Sigmoid colon (tissue), 7 donors: ENCODE results near the gene TRIM47. TPM values are rescaled to one million over a fixed set of nuclear protein-coding genes. Genes with fewer than 3 reads are reported as not detected.
A peak's percentile ranks its signal among the peaks of the same experiment; 100 is the strongest.

ENCODE experiments used
- DNase-seq: peaks from one replicate; pipeline ENCODE4 v3.0.0-alpha.2; 2019
- H3K27ac ChIP-seq, 4 donors: fragments of 200-600 bp; sonication (generic); one replicate each; pipeline ENCODE4 v1.5.1; 2016 to 2019; ENCODE audit warnings: mild to moderate bottlenecking in 1 of 4
- H3K27me3 ChIP-seq, 3 donors: fragments of 200-600 bp; sonication (generic); one replicate each; pipeline ENCODE4 v1.5.1; 2019; ENCODE audit warnings: mild to moderate bottlenecking in 1 of 3
- H3K36me3 ChIP-seq, 4 donors: fragments of 200-600 bp; sonication (generic); one replicate each; pipeline ENCODE4 v1.5.1; 2016 to 2019
- H3K4me1 ChIP-seq, 4 donors: fragments of 200-600 bp; sonication (generic); one replicate each; pipeline ENCODE4 v1.5.1; 2017 to 2019
- H3K4me3 ChIP-seq, 4 donors: fragments of 200-600 bp; sonication (generic); one replicate each; pipeline ENCODE4 v1.5.1; 2017 to 2019; ENCODE audit warnings: mild to moderate bottlenecking in 2 of 4, moderate library complexity in 1 of 4
- H3K9me3 ChIP-seq, 4 donors: fragments of 200-600 bp in 3 of 4; sonication (generic) in 3 of 4; one replicate each; pipeline versions ENCODE4 v1.5.1 to v1.6.1; 2013 to 2019
- EP300 ChIP-seq, 4 donors: sonication (generic); formaldehyde crosslinking; IDR thresholded peaks; one replicate each; pipeline ENCODE4 v1.6.1; 2017; ENCODE audit warnings: antibody characterized with exemption in 4 of 4
- POLR2A ChIP-seq, 2 donors: fragments of 450-650 bp; IDR thresholded peaks; one replicate each; pipeline ENCODE4 v1.6.1; 2016; ENCODE audit warnings: antibody characterized with exemption in 2 of 2, mild to moderate bottlenecking in 2 of 2, moderate library complexity in 2 of 2
- POLR2AphosphoS5 ChIP-seq, 4 donors: sonication (generic); formaldehyde crosslinking; IDR thresholded peaks; one replicate each; pipeline ENCODE4 v1.6.1; 2017; ENCODE audit warnings: antibody characterized with exemption in 4 of 4
- WGBS, 2 donors: extraction: QIAGEN DNeasy Blood & Tissue Kit; methylation state at CpG; one replicate each; pipeline ENCODE4 v1.1.7; 2013; 5-methylcytosine and 5-hydroxymethylcytosine counted together
- intact Hi-C: fragments of 100-400 bp; cut with DNase I; formaldehyde crosslinking; loops from one replicate; pipeline ENCODE4 v1.15.1; 2023
- polyA plus RNA-seq, 3 donors: library from polyadenylated mRNA; stranded (reverse); fragments of 200-250 nt; gene quantifications; one replicate each; pipeline ENCODE4 v1.2.3, GENCODE V29; 2013
- total RNA-seq, 4 donors: library from RNA; depleted of rRNA; stranded (reverse); fragments of >200 nt; gene quantifications; one replicate each; pipeline ENCODE4 v1.1.0, GENCODE V29; 2016
- TF ChIP-seq, protein P1 (sequence below), 4 experiments: fragments of 450-650 bp in 3 of 4; fragments of 200-600 bp in 1 of 4; IDR thresholded peaks; one replicate each; pipeline ENCODE4 v1.5.1; 2016 to 2019; ENCODE audit warnings: antibody characterized with exemption in 4 of 4, mild to moderate bottlenecking in 3 of 4, moderate library complexity in 2 of 4
- donor health status: healthy with polysubstance abuse.
- donor health status: Bipolar disorder and iron deficiency.
- donor health status: healthy.

Gene TRIM47
- total and polyA plus RNA-seq, 7 donors = 27.8 to 41.0 (median 39.0) TPM

DNA sequence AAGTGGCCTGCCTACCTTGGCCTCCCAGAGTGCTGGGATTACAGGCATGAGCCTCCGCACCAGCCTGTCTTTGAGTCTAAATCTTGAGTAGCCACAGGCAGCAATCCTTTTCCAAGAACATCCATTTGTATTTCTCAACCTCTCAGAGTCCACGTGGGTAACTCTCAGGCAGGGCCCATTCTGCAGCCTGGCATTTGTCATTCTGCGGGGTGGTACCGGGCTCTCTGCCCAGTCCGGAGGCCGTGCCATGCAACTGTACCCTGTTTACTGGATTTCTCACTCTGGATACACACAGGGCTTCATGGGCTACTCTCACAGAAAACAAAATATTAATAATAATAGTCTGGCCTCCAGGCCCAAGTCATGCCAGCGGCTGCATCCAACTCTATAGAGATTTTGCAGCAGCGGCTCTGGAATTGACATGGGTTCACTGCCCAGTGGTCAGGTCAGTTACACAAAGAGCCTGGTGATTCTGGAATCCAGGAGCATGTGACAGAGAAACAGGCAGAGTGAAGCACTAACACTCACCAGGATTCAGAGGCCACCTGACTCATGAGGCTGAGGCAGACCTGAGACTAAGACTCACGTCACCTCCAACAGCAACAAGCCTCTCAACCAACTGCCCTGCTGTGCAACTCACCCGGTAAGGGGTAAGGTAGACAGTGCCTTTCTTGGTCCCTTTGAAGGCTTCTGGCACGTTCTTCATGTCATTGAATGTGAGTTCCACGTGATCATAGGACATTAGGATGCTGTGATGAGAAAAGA lies 27.3 kb downstream of the TRIM47 start:
- Histone ChIP-seq H3K27ac (peak overlapping the region in 3 of 4 donors; percentile 98 to 100 (median 99)), H3K27me3 (no peaks in the 10 kb centered on the region), H3K4me3 (no peak overlapping the region), H3K9me3 (no peaks in the 10 kb centered on the region), H3K36me3 (peaks cover 46 to 65% (median 51%) of the 10 kb centered on the region in 4 donors), H3K4me1 (peaks cover 0 to 75% (median 60%) of the 10 kb centered on the region in 4 donors)
- intact Hi-C loops = no loop called here
- 95% methylated on average over 12 of the region's 12 CpGs for WGBS, 2 donors
- DNase-seq = peak; percentile 89
- TF ChIP-seq POLR2AphosphoS5 (IDR thresholded peaks at IDR 0.05) = peak; percentile 34 to 71 (median 44)
- no peak for TF ChIP-seq POLR2A (IDR thresholded peaks at IDR 0.05)
- TF ChIP-seq, protein P1, sequence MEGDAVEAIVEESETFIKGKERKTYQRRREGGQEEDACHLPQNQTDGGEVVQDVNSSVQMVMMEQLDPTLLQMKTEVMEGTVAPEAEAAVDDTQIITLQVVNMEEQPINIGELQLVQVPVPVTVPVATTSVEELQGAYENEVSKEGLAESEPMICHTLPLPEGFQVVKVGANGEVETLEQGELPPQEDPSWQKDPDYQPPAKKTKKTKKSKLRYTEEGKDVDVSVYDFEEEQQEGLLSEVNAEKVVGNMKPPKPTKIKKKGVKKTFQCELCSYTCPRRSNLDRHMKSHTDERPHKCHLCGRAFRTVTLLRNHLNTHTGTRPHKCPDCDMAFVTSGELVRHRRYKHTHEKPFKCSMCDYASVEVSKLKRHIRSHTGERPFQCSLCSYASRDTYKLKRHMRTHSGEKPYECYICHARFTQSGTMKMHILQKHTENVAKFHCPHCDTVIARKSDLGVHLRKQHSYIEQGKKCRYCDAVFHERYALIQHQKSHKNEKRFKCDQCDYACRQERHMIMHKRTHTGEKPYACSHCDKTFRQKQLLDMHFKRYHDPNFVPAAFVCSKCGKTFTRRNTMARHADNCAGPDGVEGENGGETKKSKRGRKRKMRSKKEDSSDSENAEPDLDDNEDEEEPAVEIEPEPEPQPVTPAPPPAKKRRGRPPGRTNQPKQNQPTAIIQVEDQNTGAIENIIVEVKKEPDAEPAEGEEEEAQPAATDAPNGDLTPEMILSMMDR (IDR thresholded peaks at IDR 0.05) = no peak
- TF ChIP-seq EP300 (IDR thresholded peaks at IDR 0.05) = peak in 3 of 4 donors; percentile 26 to 67 (median 56)

DNA sequence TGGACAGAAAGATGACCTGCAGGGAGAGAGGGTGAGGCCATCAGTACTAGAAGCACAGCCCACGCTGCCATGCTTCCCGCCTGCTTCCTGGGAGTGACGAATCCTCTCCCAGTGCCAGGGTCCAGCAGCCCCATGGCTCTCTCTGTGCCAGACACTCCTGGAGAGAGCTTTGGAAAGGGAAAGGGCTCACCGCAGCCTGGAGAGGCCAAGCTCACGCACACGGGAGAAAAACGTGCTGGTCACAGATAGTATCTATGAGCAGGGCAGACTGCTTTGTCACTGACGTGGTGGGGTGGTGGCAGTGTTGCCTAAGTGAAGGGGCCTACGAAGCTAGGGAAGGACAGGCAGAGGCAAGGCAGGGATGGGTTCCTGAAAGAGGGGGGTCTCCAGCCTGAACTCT lies 28.7 kb downstream of the TRIM47 start:
- peaks cover 0 to 88% (median 72%) of the 10 kb centered on the region in 4 donors for H3K4me1 ChIP-seq
- H3K27ac ChIP-seq = peak overlapping the region; percentile 34 to 100 (median 74)
- intact Hi-C loops = no loop called here
- 91 to 93% methylated on average over 9 of the region's 9 CpGs for WGBS, 2 donors
- TF ChIP-seq EP300 (IDR thresholded peaks at IDR 0.05) (no peak), POLR2AphosphoS5 (IDR thresholded peaks at IDR 0.05) (peak in 1 of 4 donors; percentile 13)
- H3K9me3 ChIP-seq = no peaks in the 10 kb centered on the region
- H3K36me3 ChIP-seq = peaks cover 48 to 73% (median 55%) of the 10 kb centered on the region in 4 donors
- no peaks in the 10 kb centered on the region for H3K27me3 ChIP-seq
- H3K4me3 ChIP-seq = no peak overlapping the region
- DNase-seq = no peak

DNA sequence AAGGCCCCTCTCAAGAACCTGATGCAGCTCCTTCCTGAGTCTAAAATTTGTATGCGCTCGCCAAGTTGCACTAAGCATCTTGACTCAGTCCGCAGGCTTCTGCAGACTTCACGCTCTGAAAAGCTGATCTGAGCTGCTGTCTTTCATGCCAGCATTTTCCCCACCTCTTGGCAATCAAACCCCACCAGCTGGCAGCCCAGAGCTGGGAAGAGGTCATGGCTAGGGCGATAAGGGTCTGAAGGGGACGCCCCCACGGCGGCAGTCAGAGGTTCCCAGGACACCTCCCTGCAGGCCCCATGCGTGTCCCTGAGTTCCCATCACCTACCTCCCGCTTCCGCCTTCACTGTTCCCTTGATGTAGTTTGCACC lies 29.1 kb downstream of the TRIM47 start:
- Histone ChIP-seq H3K27ac (peak overlapping the region; percentile 34 to 100 (median 74)), H3K4me1 (peaks cover 0 to 88% (median 73%) of the 10 kb centered on the region in 4 donors)

DNA sequence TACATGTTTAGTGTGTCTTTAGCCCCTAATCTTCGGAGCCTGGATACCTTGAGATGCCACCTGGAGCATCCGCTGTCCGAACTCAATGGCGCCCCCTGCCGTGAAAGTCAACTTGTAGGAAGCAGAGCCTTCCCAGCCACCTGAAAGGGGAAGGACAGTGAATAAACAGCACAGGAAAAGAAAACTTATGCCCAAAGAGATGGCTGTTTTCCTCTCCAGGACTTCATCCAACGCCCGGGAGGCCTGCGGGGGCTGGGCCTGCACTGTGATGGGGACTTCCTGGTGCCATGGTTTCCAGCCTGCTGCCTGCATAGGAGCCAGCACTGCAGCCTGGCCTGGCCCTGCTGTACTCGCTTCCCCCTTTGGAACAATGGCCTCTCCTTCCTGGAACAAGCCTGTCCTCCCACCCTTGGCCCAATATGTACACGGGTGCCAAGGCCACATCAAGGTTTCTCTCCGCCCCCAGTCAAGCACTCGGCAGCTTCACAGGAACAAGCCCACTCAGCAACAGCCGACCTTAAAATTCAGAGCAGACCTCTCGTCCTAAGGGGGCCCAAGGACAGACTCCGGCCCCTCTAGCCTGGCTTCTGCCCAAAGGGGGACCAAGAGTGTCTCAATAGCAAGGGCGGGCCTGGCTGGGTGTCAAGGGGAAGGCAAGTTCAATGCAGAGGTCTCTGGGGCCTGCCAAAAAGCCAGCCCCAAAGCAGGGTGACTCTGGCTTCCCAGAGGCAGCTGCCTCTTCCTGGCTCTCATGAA lies 29.7 kb downstream of the TRIM47 start:
- Histone ChIP-seq H3K27ac (peak overlapping the region; percentile 34 to 100 (median 74)), H3K36me3 (peaks cover 48 to 73% (median 55%) of the 10 kb centered on the region in 4 donors), H3K4me3 (no peak overlapping the region), H3K9me3 (no peaks in the 10 kb centered on the region), H3K4me1 (peaks cover 0 to 82% (median 68%) of the 10 kb centered on the region in 4 donors), H3K27me3 (no peaks in the 10 kb centered on the region)
- DNase-seq = peak; percentile 82
- intact Hi-C loops = no loop called here
- WGBS, 2 donors = 47 to 52% methylated on average over 16 of the region's 16 CpGs
- peak in 2 of 4 donors; percentile 12 to 29 for TF ChIP-seq POLR2AphosphoS5 (IDR thresholded peaks at IDR 0.05)
- no peak for TF ChIP-seq POLR2A (IDR thresholded peaks at IDR 0.05)
- TF ChIP-seq, protein P1 (IDR thresholded peaks at IDR 0.05) = peak; percentile 29 to 57 (median 55)
- TF ChIP-seq EP300 (IDR thresholded peaks at IDR 0.05) = no peak

More for the DNA sequence above, 29.1 kb downstream of the TRIM47 start:
- DNase-seq = no peak
- intact Hi-C loops = no loop called here
- Histone ChIP-seq H3K4me3 (no peak overlapping the region), H3K36me3 (peaks cover 48 to 73% (median 55%) of the 10 kb centered on the region in 4 donors), H3K27me3 (no peaks in the 10 kb centered on the region), H3K9me3 (no peaks in the 10 kb centered on the region)
- 92 to 96% methylated on average over 11 of the region's 11 CpGs for WGBS, 2 donors
- TF ChIP-seq POLR2AphosphoS5 (IDR thresholded peaks at IDR 0.05) (no peak), EP300 (IDR thresholded peaks at IDR 0.05) (no peak), POLR2A (IDR thresholded peaks at IDR 0.05) (no peak)
- TF ChIP-seq, protein P1 (IDR thresholded peaks at IDR 0.05) = no peak
